Endothelial cell of coronary artery (primary cell): ENCODE measurements around the gene OR4D6. TPM values are rescaled to one million over a fixed set of nuclear protein-coding genes. Genes with fewer than 3 reads are reported as not detected.

Experiments used
- total RNA-seq: library from RNA; depleted of rRNA; stranded (reverse); fragments of >200 nt; gene quantifications from 2 replicates; pipeline ENCODE4 v1.2.3, GENCODE V29; 2014

Gene OR4D6
- total RNA-seq = not detected in 2 replicates

GRCh38 chr11:59456661-59457060, at the start of gene OR4D6:
OR4D6 (plus strand) TSS chr11:59456961; CDS start chr11:59456961, 0 bp downstream.

GRCh38 chr11:59426361-59427067, 30.2 kb upstream of the OR4D6 start, which contains the start of gene OR5A2:
OR5A2 (minus strand) TSS chr11:59426413; CDS start chr11:59422953, 3,460 bp downstream.

GRCh38 chr11:59436169-59436568, 20.6 kb upstream of the OR4D6 start, which contains the start of gene OR5A1:
OR5A1 (plus strand) TSS chr11:59436469; CDS start chr11:59443169, 6,700 bp downstream.

DNA sequence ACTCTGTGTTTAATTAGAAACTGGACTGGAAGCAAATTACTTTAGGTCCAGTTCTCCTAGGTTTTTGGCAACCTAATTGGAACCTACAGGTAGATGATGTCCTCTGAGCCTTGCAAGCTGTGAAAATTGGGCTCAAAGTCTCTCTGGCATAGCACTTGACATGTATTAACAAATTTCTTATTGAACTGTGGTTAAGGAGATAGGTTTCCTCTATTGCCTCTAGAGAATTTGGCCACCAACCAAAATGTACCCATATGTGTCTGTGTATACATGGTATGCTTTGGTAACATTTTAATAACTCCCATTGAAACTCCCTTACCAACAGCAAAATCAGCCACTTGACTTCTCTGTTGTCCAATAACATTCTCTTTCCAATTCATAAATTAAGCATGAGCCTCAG, 16.3 kb downstream of the OR4D6 start, which contains the start of gene OR4D10:
Gene OR4D10 (plus strand): TSS at position 301 of the 400 bp plus-strand sequence. CDS start 4,115 bp downstream, outside the sequence.

DNA sequence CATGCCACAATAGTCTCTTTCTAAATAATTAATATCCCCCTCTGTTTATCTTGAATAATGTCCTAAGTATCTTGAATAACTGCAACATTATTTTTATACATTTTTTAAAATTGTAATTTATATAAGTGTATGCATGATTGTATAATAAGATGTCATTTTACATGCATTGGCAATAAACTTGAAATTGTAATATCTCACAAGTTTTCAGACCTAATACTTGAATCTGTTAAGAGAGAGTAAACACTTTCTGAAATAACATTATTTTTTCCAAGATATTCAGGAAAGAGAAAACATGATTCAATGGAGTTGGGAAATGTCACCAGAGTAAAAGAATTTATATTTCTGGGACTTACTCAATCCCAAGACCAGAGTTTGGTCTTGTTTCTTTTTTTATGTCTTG, 46.5 kb downstream of the OR4D6 start, which contains the start of gene OR4D11:
Gene OR4D11 (plus strand): TSS at position 301 of the 400 bp plus-strand sequence. CDS start 0 bp downstream, at position 301.

Other genes starting within 250 kb of the OR4D6 start
- not detected in 2 replicates for gene MPEG1, start 244.0 kb upstream of the OR4D6 start, total RNA-seq
- not detected in 2 replicates for gene OR5AN1, start 98.1 kb upstream of the OR4D6 start, total RNA-seq
- not detected in 2 replicates for gene OR5A2, start 30.5 kb upstream of the OR4D6 start, total RNA-seq
- gene OR5A1, start 20.5 kb upstream of the OR4D6 start, total RNA-seq = not detected in 2 replicates
- gene OR4D10, start 16.4 kb downstream of the OR4D6 start, total RNA-seq = not detected in 2 replicates
- not detected in 2 replicates for gene OR4D11, start 46.6 kb downstream of the OR4D6 start, total RNA-seq
- not detected in 2 replicates for gene OR4D9, start 54.6 kb downstream of the OR4D6 start, total RNA-seq
- gene OSBP, start 158.8 kb downstream of the OR4D6 start, total RNA-seq = 24.1 and 34.4 TPM in 2 replicates
- gene PATL1, start 212.1 kb downstream of the OR4D6 start, total RNA-seq = 3.7 and 6.2 TPM in 2 replicates